ENCODE data around the gene KRTAP27-1. TPM values are rescaled to one million over a fixed set of nuclear protein-coding genes. Genes with fewer than 3 reads are reported as not detected.

KRTAP27-1 gene
- not detected for total RNA-seq

DNA sequence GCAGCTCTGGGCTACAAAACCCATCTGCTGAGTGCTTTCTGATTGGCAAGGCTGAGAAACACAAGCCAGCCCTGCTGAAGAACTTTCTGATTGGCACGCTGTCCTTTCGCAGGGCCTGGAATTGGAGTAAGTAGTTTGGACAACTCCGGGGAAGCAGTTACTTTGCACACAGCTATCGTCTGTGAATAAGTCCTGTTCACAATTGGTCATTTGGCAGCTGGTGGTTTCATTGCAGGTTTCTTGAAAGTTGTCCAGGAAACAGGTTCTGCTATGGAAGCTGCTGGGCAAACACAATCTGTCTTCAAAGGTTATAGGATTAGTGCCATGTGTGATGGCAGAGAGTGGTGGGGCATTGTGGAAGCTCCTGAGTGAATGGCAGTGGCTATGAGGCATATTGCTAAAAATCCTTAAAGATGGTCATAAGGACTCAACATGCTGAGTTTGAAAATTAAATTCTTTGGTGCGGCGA lies at the start of gene KRTAP27-1:
Gene KRTAP27-1 (minus strand): TSS at position 419 of the 469 bp plus-strand sequence. CDS start 26 bp downstream, at position 393.
- no peaks in the 10 kb centered on the region for H3K9me3 ChIP-seq

DNA sequence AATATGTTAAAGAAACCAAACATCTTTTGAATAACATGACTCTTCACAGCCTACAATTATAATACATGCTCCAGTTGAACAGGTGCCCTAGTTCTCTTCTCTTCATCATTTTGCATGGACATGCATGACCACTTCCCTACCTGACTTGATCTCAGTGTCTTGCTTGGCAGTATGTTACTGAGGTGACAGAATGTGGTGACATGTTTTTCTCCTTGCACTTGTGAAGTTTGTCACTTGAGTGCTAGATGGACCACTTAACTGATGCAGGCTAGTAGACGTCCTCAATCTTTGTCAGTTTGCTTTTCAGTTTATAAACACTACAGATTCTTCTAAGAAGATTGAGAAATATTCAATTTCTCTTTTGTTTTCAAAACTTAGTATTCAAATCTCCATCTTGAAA lies 44.7 kb upstream of the KRTAP27-1 start:
- TF ChIP-seq, protein P1, sequence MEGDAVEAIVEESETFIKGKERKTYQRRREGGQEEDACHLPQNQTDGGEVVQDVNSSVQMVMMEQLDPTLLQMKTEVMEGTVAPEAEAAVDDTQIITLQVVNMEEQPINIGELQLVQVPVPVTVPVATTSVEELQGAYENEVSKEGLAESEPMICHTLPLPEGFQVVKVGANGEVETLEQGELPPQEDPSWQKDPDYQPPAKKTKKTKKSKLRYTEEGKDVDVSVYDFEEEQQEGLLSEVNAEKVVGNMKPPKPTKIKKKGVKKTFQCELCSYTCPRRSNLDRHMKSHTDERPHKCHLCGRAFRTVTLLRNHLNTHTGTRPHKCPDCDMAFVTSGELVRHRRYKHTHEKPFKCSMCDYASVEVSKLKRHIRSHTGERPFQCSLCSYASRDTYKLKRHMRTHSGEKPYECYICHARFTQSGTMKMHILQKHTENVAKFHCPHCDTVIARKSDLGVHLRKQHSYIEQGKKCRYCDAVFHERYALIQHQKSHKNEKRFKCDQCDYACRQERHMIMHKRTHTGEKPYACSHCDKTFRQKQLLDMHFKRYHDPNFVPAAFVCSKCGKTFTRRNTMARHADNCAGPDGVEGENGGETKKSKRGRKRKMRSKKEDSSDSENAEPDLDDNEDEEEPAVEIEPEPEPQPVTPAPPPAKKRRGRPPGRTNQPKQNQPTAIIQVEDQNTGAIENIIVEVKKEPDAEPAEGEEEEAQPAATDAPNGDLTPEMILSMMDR (IDR thresholded peaks at IDR 0.05): no peak
- TF ChIP-seq POLR2A (IDR thresholded peaks at IDR 0.05) (no peak), EP300 (IDR thresholded peaks at IDR 0.05) (no peak), POLR2AphosphoS5 (IDR thresholded peaks at IDR 0.05) (no peak)
- no peaks in the 10 kb centered on the region for H3K4me1 ChIP-seq
- no peaks in the 10 kb centered on the region for H3K9me3 ChIP-seq
- no peak for DNase-seq
- H3K4me3 ChIP-seq: no peak overlapping the region
- WGBS, 2 donors: 20 to 36% methylated on average over 1 of the region's 1 CpG
- H3K27ac ChIP-seq: no peak overlapping the region
- ATAC-seq (ENCODE audit: low FRiP score in 2 of 2): no peak
- no peaks in the 10 kb centered on the region for H3K36me3 ChIP-seq
- no peaks in the 10 kb centered on the region for H3K27me3 ChIP-seq

More for the DNA sequence above, at the start of gene KRTAP27-1:
- DNase-seq (no peak), ATAC-seq (ENCODE audit: low FRiP score in 2 of 2) (no peak)
- Histone ChIP-seq H3K36me3 (no peaks in the 10 kb centered on the region), H3K4me1 (no peaks in the 10 kb centered on the region), H3K4me3 (no peak within 1 kb of the TSS), H3K27me3 (no peaks in the 10 kb centered on the region), H3K27ac (no peak within 1 kb of the TSS)
- 91 to 95% methylated on average over 6 of the region's 6 CpGs for WGBS, 2 donors
- TF ChIP-seq, protein P1 (IDR thresholded peaks at IDR 0.05): no peak
- TF ChIP-seq POLR2AphosphoS5 (IDR thresholded peaks at IDR 0.05): no peak

GRCh38 chr21:30372139-30372770 lies 34.8 kb upstream of the KRTAP27-1 start, which contains the start of gene KRTAP13-2:
KRTAP13-2 (minus strand) TSS chr21:30372271; CDS start chr21:30372213, 58 bp downstream.
- 87 to 89% methylated on average over 5 of the region's 5 CpGs for WGBS, 2 donors

GRCh38 chr21:30355906-30356305 lies 18.4 kb upstream of the KRTAP27-1 start:
- TF ChIP-seq POLR2A (IDR thresholded peaks at IDR 0.05): no peak
- TF ChIP-seq, protein P1 (IDR thresholded peaks at IDR 0.05): no peak
- TF ChIP-seq EP300 (IDR thresholded peaks at IDR 0.05): no peak
- no peak for TF ChIP-seq POLR2AphosphoS5 (IDR thresholded peaks at IDR 0.05)
- Histone ChIP-seq H3K4me1 (no peaks in the 10 kb centered on the region), H3K36me3 (no peaks in the 10 kb centered on the region), H3K27me3 (no peaks in the 10 kb centered on the region), H3K9me3 (no peaks in the 10 kb centered on the region), H3K4me3 (no peak overlapping the region), H3K27ac (no peak overlapping the region)
- ATAC-seq (ENCODE audit: low FRiP score in 2 of 2) (no peak), DNase-seq (no peak)
- WGBS, 2 donors: 69 to 70% methylated on average over 3 of the region's 3 CpGs

More at GRCh38 chr21:30372139-30372770, 34.8 kb upstream of the KRTAP27-1 start, which contains the start of gene KRTAP13-2:
- Histone ChIP-seq H3K27me3 (no peaks in the 10 kb centered on the region), H3K4me1 (no peaks in the 10 kb centered on the region), H3K36me3 (no peaks in the 10 kb centered on the region), H3K27ac (no peak within 1 kb of the TSS), H3K9me3 (no peaks in the 10 kb centered on the region), H3K4me3 (no peak within 1 kb of the TSS)
- no peak for DNase-seq
- no peak for ATAC-seq (ENCODE audit: low FRiP score in 2 of 2)
- TF ChIP-seq POLR2AphosphoS5 (IDR thresholded peaks at IDR 0.05) (no peak), EP300 (IDR thresholded peaks at IDR 0.05) (no peak), POLR2A (IDR thresholded peaks at IDR 0.05) (no peak)
- TF ChIP-seq, protein P1 (IDR thresholded peaks at IDR 0.05): no peak
